ENCODE measurements around the gene FIGN.

DNA sequence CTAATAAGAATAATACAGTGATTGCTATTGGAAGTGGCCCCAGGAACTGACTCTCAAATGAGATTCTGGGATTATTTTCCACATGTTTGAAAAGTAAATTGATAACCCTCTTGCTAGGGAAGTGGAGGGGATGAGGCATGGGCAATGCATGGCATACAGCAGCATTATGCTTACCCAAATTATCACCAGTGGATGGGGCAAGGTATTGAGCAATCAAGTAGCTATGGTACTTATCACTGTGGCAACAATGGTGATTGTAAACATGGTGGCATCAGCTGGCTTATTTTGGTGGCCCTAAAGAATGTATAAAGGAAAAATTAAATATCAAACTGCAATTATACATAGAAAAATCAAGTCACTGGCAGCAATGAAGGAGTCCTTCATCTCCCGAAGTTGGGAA lies 155.1 kb downstream of the FIGN start:
- TF ChIP-seq EZH2 (IDR thresholded peaks at IDR 0.05) (no peak), CTCF (IDR thresholded peaks at IDR 0.05) (no peak), EZH2phosphoT487 (IDR thresholded peaks at IDR 0.05) (no peak)

Data from neural progenitor cell (in vitro differentiated cells).